NCI-H2107 (cell line): ENCODE measurements around the gene PLAC9.
A peak's percentile ranks its signal among the peaks of the same experiment; 100 is the strongest.

Source experiments
- DNase-seq: peaks from one replicate; lab custom pipeline; 2025; lab: John Stamatoyannopoulos, UW

PLAC9 gene

DNA sequence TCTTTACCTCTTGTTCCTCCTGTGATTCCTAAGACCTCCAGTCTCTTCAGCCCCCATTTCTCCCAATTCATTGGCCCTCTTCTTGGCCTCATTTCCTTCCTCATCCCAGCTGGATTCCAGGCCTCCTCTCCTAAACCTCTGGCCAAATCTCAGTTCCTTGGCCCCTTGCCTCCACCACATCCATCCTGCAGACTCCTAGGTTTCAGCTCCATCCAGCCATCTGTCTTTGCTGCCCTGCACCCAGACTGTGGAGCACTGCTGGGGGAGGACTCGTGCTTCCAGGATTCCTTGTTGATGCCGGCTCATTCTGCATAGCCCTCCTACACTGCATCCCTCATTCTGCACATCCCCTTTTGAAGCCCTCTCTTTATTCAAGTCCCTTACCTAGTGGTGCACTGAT, 6.7 kb downstream of the PLAC9 start:
- DNase-seq: no peak

DNA sequence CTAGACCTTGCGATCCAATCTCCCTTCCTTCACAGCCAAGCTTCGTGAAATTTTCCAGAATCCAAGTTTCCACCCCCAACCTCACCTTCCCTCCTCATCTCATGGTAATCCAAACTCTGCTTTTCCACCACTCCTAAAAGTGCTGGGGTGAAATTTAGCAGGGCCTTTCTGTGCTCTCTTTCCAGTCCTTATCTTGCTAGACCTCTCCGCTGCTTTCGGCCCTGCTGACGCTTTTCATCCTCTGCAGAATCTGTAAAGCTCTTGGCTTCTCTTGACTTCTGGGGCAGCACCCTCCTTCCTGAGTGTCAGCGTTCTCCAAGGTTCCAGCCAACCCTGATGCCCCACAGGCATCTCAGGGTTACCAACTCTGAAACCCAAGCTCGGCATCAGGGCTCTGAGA, 7.7 kb downstream of the PLAC9 start:
- no peak for DNase-seq

DNA sequence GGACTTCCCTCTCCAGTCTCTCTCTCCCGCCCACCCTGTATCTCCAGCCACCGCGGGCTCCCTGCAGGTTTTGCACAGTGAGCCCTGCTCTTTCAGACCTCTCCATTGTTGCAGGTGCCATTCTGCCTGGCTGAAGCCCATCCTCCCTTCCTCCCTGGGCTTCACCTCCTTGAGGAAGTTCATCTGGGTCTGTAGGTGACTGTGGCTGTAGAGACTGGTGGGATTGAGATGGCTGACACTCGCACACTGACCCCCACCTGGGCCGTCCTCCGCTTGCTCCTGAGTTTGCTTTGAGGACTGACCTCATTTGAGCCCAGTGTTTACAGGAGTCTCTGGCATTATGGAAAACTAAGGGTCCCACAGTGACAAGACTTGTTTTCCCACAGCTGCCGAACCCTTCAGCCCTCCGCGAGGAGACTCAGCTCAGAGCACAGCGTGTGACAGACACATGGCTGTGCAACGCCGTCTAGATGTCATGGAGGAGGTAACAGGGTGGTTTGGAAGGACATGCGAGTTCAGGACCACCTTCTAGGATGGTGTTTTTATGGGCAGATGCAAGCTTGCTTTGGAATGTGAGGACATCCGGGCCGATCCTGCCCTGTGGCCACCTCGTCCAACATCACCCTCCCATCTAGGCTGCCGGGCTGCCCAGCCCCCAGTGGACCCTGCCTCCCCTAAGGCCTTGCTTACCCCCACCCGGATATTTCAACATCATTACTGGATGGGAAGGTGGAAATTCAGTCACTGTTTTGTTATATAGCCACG, 9.3 kb downstream of the PLAC9 start:
- no peak for DNase-seq

DNA sequence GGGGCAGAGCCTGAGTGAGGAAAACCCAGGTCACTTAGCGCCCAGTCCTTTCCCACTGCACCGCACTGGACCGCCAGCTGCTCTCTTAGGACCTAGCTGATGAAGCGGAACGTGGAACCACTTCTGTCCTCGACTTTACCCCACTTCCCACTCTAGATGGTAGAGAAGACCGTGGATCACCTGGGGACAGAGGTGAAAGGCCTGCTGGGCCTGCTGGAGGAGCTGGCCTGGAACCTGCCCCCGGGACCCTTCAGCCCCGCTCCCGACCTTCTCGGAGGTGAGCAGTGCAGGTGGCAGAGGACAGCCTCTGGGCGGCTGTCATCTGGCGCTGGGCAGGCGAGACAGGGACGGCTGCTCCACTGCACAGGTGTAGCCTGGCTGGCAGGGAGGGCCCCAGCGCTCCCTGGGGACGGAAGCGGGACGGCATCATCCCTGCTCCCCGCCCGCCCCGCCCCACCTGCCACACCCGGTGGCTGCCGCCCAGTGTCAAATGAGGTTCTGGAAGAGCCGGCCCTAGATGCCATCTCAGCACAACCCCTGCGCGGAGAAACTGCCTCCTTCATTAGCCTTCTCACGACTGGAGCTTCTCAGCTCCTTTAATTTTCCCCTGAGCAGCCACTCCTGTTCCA, 11.7 kb downstream of the PLAC9 start:
- peak; percentile 26 for DNase-seq

DNA sequence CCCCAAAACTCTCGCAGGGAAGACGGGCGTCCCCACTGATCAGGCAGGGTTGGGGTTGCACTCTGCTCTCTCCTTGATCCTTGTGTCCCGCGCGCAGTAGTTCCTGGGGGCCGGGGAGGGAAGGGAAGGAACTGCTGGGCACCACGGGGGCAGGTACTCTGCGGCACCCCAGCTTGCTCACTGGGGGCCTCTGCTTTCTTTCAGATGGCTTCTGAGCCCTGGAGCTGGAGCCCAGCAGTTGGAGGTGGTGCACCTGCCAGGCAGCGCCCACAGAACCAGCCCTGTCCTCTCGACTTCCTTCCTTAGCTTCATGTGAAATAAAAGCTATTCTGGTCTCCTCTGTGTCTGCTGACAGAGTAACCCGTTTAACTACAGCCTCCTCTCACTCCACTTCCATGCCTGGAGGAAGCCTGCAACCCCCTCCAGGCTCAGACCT, 12.2 kb downstream of the PLAC9 start:
- DNase-seq: peak; percentile 41

DNA sequence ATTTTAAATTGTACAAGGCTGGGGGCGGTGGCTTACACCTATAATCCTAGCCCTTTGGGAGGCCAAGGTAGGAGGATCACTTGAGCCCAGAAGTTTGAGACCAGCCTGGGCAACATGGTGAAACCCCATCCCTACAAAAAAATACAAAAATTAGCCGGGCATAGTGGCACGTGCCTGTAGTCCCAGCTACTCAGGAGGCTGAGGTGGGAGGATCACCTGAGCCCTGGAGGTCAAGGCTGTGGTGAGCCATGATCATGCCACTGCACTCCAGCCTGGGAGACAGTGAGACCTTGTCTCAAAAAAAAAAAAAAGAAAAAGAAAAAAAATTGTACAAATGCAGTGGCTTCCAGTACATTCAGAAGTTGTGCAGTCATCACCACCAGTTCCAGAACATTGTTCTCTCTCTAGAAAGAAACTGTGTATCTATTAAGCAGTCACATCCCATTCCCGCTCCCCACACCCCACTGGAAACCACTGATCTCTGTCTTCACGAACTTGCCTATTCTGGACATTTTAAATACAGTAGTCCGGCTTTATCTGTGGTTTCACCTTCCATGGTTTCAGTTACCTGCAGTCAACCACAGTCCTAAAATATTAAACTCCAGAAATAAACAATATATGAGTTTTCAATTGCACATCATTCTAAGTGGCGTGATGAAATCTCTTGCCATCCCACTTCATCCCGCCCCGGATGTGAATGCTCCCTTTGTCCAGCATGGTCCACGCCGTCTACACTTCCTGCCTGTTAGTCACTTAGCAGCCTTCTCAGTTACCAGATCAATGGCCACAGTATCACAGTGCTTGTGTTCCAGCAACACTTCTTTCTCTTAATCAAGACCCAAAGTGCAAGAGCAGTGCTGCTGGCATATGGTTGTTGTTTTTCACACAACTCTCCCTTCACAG, 13.1 kb downstream of the PLAC9 start:
- DNase-seq: peak; percentile 32

DNA sequence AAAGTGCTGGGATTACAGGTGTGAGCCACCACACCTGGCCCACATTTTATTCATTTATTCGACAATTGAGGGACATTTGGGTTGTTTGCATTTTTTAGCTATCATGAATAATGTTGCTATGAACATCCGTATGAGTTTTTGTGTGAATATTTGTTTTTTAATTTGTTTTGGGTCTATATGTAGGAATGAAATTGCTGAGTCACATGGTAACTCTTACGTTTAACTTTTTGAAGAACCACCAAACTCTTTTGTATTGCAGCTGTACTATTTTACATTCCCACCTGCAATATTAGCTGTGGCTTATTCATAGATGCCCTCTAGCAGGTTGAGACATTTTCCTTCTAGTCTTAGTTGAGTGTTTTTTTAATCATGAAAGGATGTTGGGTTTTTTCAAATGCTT, 14.4 kb downstream of the PLAC9 start:
- DNase-seq: no peak

DNA sequence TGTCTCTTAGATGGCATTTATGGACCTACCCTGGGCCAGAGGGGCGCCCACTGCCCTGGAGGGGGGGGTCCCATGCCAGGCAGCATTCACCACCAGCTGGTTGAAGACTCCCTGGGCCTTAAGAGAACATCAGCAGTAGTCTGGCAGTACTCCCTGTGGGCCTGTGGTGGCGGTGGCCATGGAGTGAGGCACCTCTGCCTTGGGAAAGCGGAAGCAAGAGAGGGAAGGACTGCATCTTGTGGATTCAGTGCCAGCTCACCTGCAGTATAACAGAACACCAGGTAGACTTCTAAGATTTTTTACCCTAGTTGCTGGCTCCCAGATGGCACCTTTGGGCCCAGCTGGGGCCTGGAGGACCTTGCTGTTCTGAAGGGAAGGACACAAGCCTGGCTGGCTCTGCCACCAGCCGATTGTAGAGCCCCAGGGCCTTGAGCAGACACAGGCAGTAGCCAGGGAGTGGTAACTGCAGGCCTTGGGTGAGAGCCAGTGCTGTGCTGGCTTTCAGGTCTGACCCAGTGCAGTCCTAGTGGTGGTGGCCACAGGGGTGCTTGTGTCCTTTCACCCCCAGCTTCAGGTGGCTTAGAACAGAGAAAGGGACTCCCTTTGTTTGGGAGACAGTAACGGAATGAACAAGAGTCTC, 15.8 kb downstream of the PLAC9 start:
- DNase-seq: no peak

DNA sequence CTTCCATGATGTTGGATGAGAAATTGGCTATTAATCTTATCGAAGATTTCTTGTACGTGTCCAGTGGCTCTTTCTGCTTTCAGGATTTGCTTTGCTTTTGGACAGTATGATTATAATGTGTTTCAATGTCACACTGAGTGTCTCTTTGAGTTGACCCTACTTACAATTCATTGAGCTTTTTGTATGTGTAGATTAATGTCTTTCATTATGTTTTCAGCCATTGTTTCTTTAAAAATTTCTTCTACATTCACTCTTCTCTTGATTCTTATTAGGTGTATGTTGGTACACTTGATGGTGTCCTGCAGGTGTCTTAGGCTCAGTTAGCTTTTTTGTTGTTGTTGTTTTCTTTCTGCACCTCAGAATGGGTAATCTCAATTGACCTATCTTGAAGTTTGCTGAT, 16.6 kb downstream of the PLAC9 start:
- no peak for DNase-seq

DNA sequence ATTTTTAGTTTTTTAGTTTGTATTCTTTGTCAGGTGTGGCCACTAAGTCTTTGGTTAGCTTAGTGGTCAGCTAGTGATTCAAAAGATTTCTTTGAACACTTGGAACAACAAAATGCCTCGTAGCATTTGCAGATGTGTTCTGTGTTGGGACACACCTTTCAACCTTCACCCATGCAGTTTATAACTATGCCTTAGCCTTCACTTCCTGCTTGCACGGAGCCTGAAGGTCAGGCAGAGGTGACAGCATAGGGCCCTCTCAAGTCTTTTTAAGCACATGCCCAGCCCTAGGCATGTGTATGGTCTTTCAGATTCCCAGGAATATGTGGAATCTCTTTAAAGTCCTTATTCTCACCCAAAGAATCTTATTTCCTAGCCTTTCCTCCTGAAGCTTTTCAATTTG, 17.6 kb downstream of the PLAC9 start:
- no peak for DNase-seq

DNA sequence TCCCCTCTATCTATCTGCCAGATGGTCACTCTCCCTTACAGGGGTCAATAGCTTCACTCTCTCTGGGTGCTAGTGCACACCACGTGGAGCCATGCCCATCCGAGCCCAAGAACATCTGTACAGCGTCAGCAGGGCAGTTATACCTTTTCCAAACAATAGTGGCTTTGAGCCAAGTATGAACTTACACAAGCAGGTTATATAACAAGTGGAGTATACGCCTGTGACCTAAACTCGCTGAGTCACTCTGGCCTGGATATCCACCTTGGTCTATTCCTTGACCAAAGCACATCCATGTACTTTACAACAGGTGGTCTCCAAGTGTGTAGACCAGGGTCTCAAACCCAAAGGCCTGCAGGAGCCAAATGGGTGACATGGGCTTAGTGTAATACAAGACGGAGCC, 20.3 kb downstream of the PLAC9 start:
- no peak for DNase-seq

DNA sequence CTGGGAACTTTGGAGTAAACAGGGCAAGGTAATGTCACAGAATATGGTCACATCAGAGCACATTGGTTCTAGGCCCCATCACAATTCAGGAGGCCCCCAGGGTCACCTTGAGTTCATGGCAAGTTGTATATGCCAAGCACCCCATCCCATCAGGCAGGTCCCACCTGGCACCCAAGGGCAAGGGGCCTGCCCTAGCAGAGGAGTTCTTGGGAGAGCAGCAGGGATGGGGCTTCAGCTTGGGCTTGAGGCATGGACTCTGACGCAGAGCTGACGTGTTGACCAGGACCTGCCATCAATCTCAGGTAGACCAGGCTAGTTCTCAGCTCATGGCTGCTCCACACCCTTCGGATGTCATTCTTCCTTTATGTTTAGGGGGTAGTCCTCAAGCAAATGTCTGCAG, 20.9 kb downstream of the PLAC9 start:
- no peak for DNase-seq

DNA sequence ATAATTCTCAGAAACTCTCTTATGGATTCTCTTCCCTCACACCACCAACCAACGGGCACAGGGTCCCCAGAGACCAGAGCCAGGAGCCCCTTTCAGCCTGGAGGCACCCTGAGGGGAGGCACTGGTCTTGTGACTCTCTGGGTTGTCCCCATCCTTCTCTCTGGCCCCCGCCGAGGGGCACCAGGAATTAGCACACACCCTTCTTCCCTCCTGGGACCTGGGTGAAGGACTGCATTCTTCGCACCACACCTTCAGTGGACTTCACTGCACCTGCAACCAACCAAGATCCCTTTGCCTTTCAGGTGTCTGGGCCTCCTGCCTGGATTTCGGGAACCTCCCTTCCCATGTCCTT, 22.1 kb downstream of the PLAC9 start:
- DNase-seq: no peak

DNA sequence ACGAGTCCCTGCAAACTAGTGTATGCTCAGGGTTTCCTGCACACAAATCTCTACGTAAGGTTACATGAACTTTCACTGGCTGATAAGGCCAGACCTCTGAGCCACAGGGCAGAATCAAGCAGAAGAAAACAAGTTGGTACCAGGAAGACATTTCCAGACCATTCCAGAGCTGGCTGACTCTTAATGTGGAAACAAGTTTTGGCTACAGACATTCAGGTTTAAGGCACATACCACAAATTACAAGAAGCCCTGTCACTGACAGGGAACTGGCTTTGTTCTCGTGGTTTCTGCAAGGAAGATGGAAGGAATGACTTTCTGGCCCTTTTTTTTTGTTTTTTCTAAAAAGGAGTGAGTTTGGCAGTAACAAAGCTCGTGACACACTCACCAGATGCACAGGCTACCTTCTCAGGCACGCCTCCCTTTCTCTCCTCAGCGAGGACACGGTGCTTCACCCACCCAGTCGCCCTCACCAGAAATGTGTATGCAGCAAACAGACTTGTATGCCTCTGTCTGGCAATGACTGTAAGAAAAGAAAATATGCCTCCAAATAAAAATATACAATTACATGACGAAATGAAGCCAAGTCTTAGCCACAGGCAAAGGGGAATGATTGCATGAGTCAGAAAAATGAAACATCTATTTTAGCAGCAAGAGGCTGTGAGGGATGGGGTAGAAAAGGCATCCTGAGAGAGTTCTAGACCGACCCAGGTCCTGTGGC, 22.6 kb downstream of the PLAC9 start:
- no peak for DNase-seq

DNA sequence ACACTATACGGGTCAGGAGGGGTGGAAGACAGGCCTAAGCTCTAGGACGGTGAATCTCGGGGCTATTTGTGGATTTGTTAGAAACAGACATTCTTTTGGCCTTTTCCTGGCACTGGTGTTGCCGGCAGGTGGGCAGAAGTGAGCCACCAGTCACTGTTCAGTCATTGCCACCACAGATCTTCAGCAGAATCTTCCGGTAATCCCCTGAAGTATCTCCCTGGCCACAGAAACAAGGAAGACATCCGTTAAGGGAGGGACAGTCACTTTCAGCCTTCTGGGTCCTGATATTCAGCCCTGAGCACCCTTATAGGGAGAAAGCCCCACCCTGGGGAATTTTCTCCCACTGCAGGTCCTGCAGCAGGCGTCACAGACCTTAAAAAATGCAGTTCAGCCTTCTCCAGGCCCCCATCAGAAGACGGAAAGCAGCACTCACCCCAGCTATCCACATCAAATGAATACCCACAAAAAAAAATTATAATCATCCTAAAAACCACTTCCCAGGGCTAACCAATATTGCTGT, 23.2 kb downstream of the PLAC9 start:
- no peak for DNase-seq

DNA sequence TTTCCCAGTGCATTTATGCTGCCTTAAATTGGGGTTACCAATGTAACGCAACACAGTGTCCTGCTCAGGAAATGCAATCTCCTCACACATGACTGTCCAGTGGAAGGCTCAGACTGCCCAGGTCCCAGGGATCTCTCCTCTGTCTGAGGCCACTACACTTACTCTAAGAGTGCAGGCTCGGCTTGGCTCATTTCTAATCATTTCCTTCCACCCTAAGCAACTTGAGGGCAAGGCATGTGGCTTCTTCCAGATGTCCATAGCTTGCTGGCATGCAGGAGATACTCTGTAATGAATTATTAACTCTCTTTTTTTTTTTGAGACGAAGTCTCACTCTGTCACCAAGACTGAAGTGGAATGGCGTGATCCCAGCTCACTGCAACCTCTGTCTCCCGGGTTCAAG, 23.7 kb downstream of the PLAC9 start:
- DNase-seq: no peak

DNA sequence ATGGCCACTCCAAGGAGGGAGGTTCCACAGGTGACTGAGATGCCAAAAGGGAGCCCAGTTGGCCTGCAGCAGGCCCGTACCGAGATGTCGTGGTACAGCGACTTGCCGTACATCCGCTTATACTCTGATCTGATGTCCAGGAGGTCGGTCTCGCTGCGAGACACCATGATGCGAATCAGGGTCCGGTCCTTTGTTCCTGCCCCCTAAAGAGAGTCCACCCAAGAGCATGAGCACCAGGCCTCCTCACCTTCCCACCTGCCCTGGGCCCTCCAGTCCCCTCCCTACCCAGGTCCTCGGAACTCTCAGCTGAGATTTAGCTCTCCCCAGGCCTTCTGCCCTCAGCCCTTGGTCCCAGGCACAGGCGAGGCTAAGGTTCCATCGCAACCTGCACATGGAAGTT, 25.0 kb downstream of the PLAC9 start:
- no peak for DNase-seq

DNA sequence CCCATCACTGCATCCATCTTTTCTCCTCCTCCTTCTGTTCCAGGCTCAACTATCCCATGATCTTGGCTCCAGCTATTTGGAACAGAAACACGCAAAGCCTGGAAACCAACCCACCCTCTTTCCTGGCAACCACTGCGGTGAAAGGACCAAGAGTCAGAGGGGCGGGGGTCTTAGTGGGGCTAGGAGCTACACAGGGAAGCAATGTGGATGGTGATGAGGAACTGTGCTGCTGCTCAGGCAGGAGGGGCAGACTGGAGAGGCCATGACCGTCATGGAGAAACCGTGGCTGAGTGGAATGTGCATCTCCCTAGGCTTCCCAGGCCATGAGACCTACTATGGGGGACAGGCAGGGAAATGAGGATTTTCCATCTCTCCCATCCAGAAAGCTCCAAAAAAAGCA, 25.6 kb downstream of the PLAC9 start:
- DNase-seq: no peak

DNA sequence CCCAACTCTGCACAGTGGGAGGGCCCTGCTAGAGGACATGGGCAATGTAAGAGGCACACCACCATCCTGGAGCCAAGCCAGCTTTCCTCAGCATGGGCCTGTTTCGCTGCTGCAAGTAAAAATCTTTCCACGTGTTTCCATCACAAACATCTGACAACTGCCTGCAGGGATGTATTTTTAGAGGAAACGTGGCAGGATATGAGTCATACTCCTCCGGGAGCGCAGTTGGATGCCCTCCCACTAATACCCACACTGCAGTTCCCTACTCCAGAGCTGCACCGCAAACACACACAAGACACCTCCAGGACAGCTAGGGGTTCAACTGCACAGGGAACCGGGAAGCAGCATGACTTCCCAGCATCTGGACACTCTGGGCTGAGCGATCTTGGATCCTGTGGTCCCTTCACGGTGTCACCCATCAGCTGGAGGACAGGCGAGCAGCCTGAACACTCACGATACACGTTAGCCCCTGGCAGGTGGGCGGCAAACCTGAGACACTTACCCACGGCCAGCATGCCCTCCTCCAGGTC, 26.1 kb downstream of the PLAC9 start:
- no peak for DNase-seq

DNA sequence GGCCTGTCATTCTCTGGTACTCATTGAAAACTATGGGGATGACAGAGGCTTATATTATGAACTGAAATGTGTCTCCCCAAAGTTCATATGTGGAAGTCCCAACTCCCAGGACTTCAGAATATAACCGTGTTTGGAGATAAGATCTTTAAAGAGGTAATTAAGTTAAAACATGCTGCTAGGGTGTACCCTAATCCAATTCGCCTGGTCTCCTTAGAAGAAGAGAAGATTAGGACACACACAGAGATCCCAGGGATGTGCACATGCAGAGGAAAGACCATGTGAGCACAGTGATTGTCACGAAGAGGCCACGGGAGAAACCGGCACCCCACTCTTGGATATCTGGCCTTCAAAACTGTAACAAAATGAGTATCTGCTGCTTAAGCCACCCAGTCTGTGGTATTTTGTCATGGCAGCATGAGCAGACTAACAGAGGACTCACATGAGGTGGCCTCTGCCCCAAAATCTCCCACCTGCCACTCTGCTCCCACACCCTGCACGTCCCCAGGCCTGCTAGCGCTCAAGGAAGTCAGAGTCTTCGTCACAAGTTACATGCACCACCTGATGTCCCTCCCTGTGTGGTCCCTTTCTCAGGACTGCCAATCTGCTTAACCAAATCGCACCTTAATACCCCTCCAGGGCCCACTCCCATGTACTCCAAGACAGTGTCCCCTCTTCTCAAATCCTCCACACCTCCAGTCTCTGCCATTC, 26.8 kb downstream of the PLAC9 start:
- DNase-seq: no peak
